Heart right ventricle (tissue), 16 donors: ENCODE results near the gene SRPRB. TPM values are rescaled to one million over a fixed set of nuclear protein-coding genes. Genes with fewer than 3 reads are reported as not detected.

Source experiments
- ATAC-seq, 8 donors: fragments of 200-7000 bp; cut with Tn5 transposase; one replicate each; pipeline ENCODE4 v1.9.1; 2020; ENCODE audit warnings: mild to moderate bottlenecking in 8 of 8, moderate library complexity in 8 of 8, moderate number of reproducible peaks in 1 of 8
- DNase-seq, 2 donors: peaks; one replicate each; pipeline ENCODE4 v3.0.0-alpha.2; 2020
- H3K27ac ChIP-seq, 10 donors: fragments of 200-600 bp; sonication (generic) in 2 of 10; one replicate each; pipeline versions ENCODE4 v1.5.0 to v1.8.0; 2020 to 2022; ENCODE audit warnings: mild to moderate bottlenecking in 3 of 10
- H3K27me3 ChIP-seq, 7 donors: fragments of 200-600 bp; one replicate each; pipeline ENCODE4 v1.8.0; 2021 to 2022; ENCODE audit warnings: mild to moderate bottlenecking in 2 of 7
- H3K36me3 ChIP-seq, 9 donors: fragments of 200-600 bp; sonication (generic) in 1 of 9; one replicate each; pipeline versions ENCODE4 v1.5.0 to v1.8.0; 2020 to 2022; ENCODE audit warnings: mild to moderate bottlenecking in 2 of 9
- H3K4me1 ChIP-seq, 9 donors: fragments of 200-600 bp; sonication (generic) in 1 of 9; one replicate each; pipeline versions ENCODE4 v1.5.0 to v1.8.0; 2020 to 2022; ENCODE audit warnings: mild to moderate bottlenecking in 4 of 9
- H3K4me3 ChIP-seq, 10 donors: fragments of 200-600 bp; sonication (generic) in 2 of 10; one replicate each; pipeline versions ENCODE4 v1.5.0 to v1.8.0; 2020 to 2022; ENCODE audit warnings: mild to moderate bottlenecking in 7 of 10, moderate library complexity in 2 of 10
- H3K9me3 ChIP-seq, 11 donors: fragments of 200-600 bp in 10 of 11; sonication (generic) in 2 of 11; one replicate each; pipeline versions ENCODE4 v1.5.0 to v1.8.0; 2013 to 2022; ENCODE audit warnings: mild to moderate bottlenecking in 2 of 11, control low read depth in 1 of 11, moderate library complexity in 1 of 11
- WGBS, 2 donors: extraction: QIAGEN DNeasy Blood & Tissue Kit; methylation state at CpG; one replicate each; pipeline ENCODE4 v1.1.7; 2013; ENCODE audit warnings: inconsistent platforms in 1 of 2; 5-methylcytosine and 5-hydroxymethylcytosine counted together
- intact Hi-C, 10 donors: fragments of 100-400 bp; cut with DNase I; formaldehyde crosslinking; loops; one replicate each; pipeline versions ENCODE4 v1.11.1 to v1.14.2; 2022
- polyA plus RNA-seq, 2 donors: library from polyadenylated mRNA; stranded (reverse); fragments of 200-250 nt; gene quantifications; one replicate each; pipeline ENCODE4 v1.2.3, GENCODE V29; 2013
- total RNA-seq, 10 donors: library from RNA; stranded (reverse); fragmentation: NEBNext Ultra II Directional in 3 of 10; extraction: Animal tissue kit (Norgen Biotek cat#: 25700) in 3 of 10; gene quantifications; one replicate each; pipeline versions ENCODE4 v1.2.1 to v1.2.4, GENCODE V29; 2021 to 2023
- TF ChIP-seq, protein P1 (sequence below), 9 donors: fragments of 200-600 bp; sonication (generic) in 2 of 9; IDR thresholded peaks; one replicate each; pipeline versions ENCODE4 v1.5.0 to v1.8.0; 2021 to 2022; ENCODE audit warnings: antibody characterized with exemption in 9 of 9, mild to moderate bottlenecking in 5 of 9, moderate library complexity in 1 of 9
- donor health status: Arrhythmogenic right ventricular cardiomyopathy.
- donor health status: ischemic (EF 13 %, LVEDD 7.1; RV severe dilation, severe dysfunction).
- donor health status: healthy with polysubstance abuse.
- donor health status: DM: no; HTN: yes; CAD: no.
- donor health status: DM: no; HTN: no; CAD: no.
- donor health status: ischemic (EF 25% LVEDD 6.9; RV normal size, moderate dysfunction).
- donor health status: ischemic (EF 25% LVEDD 5.7; RV mildly dilated, moderate dysfunction).
- donor health status: healthy.
- donor health status: DM: yes; HTN: yes; CAD: no.
- donor health status: Ischemic cardiomyopathy.
- donor health status: ischemic (EF 35%, LVEDD 5.7; RV mildly dilated, moderate dysfunction).
- donor health status: nonischemic (EF 11% LVEDD 7.7; RV severe dilation, severe dysfunction).
- donor health status: DM: yes; HTN: yes; CAD: no.
- donor health status: PGD.
- donor health status: ischemic (EF 29% LVEDD 5.4; RV normal size, mild dysfunction).
- donor health status: nonischemic (EF 23%, LVEDD 6.1; RV moderate dilation, normal function).

Gene SRPRB
- total and polyA plus RNA-seq, 12 donors = 12.1 to 46.2 (median 27.0) TPM

DNA sequence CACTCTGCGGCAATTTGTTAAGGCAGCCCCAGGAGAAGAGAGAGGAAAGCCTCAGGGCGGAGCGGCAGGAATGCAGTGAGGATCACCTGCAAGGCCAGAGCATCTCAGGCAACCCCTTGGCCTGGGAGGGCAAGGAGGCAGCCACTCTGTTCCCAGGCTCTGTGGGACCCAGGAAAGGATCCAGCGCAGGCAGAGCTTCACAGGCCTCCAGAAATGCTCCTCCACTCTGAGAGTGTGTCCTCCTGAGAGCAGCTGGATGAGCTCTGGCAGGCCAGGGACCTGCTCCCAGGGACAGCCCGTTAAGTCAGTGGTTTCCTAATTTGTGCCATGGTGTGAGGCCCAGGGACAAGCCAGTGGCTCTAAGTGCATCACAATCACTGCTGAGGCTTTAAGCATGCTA is 54.9 kb downstream of the SRPRB start:
- ATAC-seq = no peak
- no peaks in the 10 kb centered on the region for H3K9me3 ChIP-seq
- peaks cover 0 to 25% (median 5%) of the 10 kb centered on the region in 9 donors for H3K4me1 ChIP-seq
- no peaks in the 10 kb centered on the region for H3K27me3 ChIP-seq
- TF ChIP-seq, protein P1, sequence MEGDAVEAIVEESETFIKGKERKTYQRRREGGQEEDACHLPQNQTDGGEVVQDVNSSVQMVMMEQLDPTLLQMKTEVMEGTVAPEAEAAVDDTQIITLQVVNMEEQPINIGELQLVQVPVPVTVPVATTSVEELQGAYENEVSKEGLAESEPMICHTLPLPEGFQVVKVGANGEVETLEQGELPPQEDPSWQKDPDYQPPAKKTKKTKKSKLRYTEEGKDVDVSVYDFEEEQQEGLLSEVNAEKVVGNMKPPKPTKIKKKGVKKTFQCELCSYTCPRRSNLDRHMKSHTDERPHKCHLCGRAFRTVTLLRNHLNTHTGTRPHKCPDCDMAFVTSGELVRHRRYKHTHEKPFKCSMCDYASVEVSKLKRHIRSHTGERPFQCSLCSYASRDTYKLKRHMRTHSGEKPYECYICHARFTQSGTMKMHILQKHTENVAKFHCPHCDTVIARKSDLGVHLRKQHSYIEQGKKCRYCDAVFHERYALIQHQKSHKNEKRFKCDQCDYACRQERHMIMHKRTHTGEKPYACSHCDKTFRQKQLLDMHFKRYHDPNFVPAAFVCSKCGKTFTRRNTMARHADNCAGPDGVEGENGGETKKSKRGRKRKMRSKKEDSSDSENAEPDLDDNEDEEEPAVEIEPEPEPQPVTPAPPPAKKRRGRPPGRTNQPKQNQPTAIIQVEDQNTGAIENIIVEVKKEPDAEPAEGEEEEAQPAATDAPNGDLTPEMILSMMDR (IDR thresholded peaks at IDR 0.05) = no peak
- WGBS, 2 donors = 87 to 93% methylated on average over 5 of the region's 5 CpGs
- H3K36me3 ChIP-seq = no peaks in the 10 kb centered on the region
- no peak for DNase-seq
- H3K4me3 ChIP-seq = no peak overlapping the region
- no peak overlapping the region for H3K27ac ChIP-seq
- intact Hi-C loops = no loop called here

DNA sequence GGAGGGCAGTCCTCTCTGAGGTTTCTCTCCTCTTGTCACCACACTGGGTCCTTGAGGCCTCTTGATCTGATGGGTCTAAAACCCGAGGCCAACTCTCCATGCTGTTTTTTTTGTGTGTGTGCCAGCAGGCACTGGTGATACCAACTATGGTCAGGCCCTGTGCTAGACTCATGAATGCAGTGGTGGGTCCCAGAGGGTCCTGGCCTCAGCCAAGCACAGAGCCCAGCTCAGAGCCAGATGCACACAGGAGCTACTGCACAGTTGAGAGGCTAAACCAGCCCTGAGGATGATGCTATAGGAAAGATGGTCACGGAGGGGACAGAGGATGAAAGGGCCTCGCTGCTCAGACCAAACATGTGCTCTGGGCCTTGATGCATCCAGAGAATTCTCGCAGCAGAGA is 56.5 kb downstream of the SRPRB start:
- TF ChIP-seq, protein P1 (IDR thresholded peaks at IDR 0.05) = no peak
- no peaks in the 10 kb centered on the region for H3K9me3 ChIP-seq
- no peaks in the 10 kb centered on the region for H3K36me3 ChIP-seq
- H3K27ac ChIP-seq = no peak overlapping the region
- ATAC-seq (no peak), DNase-seq (no peak)
- intact Hi-C loops = no loop called here
- peaks cover 0 to 15% (median 0%) of the 10 kb centered on the region in 9 donors for H3K4me1 ChIP-seq
- no peak overlapping the region for H3K4me3 ChIP-seq
- H3K27me3 ChIP-seq = no peaks in the 10 kb centered on the region
- 76 to 82% methylated on average over 4 of the region's 4 CpGs for WGBS, 2 donors

GRCh38 chr3:133863911-133864310 is 58.3 kb downstream of the SRPRB start:
- H3K4me1 ChIP-seq = peaks cover 0 to 24% (median 9%) of the 10 kb centered on the region in 9 donors
- H3K27me3 ChIP-seq = no peaks in the 10 kb centered on the region
- H3K27ac ChIP-seq = no peak overlapping the region
- no peaks in the 10 kb centered on the region for H3K36me3 ChIP-seq
- TF ChIP-seq, protein P1 (IDR thresholded peaks at IDR 0.05) = no peak
- WGBS, 2 donors = 78 to 84% methylated on average over 11 of the region's 11 CpGs
- no peaks in the 10 kb centered on the region for H3K9me3 ChIP-seq
- intact Hi-C loops = no loop called here
- H3K4me3 ChIP-seq = no peak overlapping the region
- ATAC-seq = no peak
- no peak for DNase-seq

GRCh38 chr3:133864616-133865015 is 59.0 kb downstream of the SRPRB start:
- H3K36me3 ChIP-seq = no peaks in the 10 kb centered on the region
- H3K27ac ChIP-seq = no peak overlapping the region
- H3K4me1 ChIP-seq = peaks cover 0 to 30% (median 11%) of the 10 kb centered on the region in 9 donors
- H3K4me3 ChIP-seq = no peak overlapping the region
- ATAC-seq (no peak), DNase-seq (no peak)
- TF ChIP-seq, protein P1 (IDR thresholded peaks at IDR 0.05) = no peak
- H3K9me3 ChIP-seq = no peaks in the 10 kb centered on the region
- H3K27me3 ChIP-seq = no peaks in the 10 kb centered on the region
- intact Hi-C loops = no loop called here
- 84 to 88% methylated on average over 7 of the region's 7 CpGs for WGBS, 2 donors
